ENCODE data around the gene SLC9A8. TPM values are rescaled to one million over a fixed set of nuclear protein-coding genes. Genes with fewer than 3 reads are reported as not detected.

The SLC9A8 gene
- total RNA-seq, 2 experiments from 2014 or later = 22.0 to 30.3 TPM

DNA sequence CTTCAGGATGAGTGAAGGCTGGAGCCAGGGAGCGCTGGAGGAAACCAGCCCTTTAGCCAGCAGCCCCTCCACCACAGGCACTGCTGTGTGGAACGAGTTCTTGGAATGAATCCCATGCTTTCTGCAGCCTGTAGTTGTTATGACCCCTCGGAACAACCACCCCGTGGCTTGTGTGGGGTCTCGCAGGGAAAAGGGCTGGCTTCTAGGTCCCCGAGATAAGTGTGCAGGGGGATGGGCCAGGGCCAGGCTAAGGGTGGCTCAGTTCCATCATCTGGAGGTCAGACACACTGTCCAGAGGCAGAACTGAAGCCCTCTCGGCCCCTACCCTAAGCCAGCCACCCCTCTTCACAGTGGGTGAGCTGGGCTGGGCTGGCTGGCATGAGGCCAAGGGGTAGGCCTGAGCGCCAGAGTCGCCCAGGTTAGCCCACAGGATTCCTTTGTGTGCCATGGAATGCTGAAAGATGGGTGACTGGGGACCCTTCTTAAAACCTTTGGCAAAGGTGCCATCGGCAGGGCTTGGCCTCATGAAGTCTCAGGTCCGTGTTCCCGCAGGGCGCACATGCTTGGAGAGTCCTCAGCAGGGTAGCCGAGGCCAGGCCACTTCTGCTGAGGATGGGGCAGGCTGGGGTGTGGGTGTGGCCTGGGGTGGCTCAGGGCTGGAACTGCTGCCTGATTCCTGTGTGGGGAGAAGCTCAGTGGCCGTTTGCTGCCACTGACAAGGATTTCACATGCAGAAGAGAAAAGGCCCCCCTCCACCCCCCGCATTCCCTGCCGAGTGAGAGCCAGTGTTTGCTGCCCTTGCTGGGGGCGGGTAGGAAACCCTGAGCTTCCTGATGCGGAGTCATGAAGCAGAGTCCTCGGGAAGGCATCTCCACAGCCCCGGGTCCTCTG lies 78.1 kb downstream of the SLC9A8 start:
- Histone ChIP-seq H3K4me2 (ENCODE audit: low read length) (no peak overlapping the region), H4K20me1 (ENCODE audit: insufficient read depth, low read length) (no peaks in the 10 kb centered on the region), H3K27ac (ENCODE audit: low read depth, low read length, poor library complexity, severe bottlenecking) (no peak overlapping the region), H3K4me1 (ENCODE audit: insufficient read depth, low read length, poor library complexity, severe bottlenecking) (peaks cover 13% of the 10 kb centered on the region), H3K36me3 (ENCODE audit: insufficient read depth, low read length) (peaks cover 21% of the 10 kb centered on the region; the same call in 1 of the 2 replicates), H3K9me2 (ENCODE audit: insufficient read depth, low read length) (no peaks in the 10 kb centered on the region), H3K9me3 (ENCODE audit: low read length) (no peaks in the 10 kb centered on the region), H3K79me2 (ENCODE audit: insufficient read depth, low read depth, low read length) (no peaks in the 10 kb centered on the region), H3K4me3 (ENCODE audit: low read depth, low read length, poor library complexity, severe bottlenecking) (no peak overlapping the region), H2AFZ (ENCODE audit: low read length) (no peak overlapping the region)
- DNase-seq (ENCODE audit: low spot score) = no peak
- ChIA-PET CTCF (ENCODE audit: unreplicated experiment) (no interaction called here), POLR2A (no interaction called here)
- no TSS peak for BruUV-seq (replicated peaks)
- TF ChIP-seq, protein P1, sequence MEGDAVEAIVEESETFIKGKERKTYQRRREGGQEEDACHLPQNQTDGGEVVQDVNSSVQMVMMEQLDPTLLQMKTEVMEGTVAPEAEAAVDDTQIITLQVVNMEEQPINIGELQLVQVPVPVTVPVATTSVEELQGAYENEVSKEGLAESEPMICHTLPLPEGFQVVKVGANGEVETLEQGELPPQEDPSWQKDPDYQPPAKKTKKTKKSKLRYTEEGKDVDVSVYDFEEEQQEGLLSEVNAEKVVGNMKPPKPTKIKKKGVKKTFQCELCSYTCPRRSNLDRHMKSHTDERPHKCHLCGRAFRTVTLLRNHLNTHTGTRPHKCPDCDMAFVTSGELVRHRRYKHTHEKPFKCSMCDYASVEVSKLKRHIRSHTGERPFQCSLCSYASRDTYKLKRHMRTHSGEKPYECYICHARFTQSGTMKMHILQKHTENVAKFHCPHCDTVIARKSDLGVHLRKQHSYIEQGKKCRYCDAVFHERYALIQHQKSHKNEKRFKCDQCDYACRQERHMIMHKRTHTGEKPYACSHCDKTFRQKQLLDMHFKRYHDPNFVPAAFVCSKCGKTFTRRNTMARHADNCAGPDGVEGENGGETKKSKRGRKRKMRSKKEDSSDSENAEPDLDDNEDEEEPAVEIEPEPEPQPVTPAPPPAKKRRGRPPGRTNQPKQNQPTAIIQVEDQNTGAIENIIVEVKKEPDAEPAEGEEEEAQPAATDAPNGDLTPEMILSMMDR (conservative IDR thresholded peaks at IDR 0.05; ENCODE audit: low read length) = no peak
- no peak for TF ChIP-seq EZH2phosphoT487 (IDR thresholded peaks at IDR 0.05; ENCODE audit: borderline replicate concordance, low read depth, low read length)
- intact Hi-C loops (cut with micrococcal nuclease; ENCODE audit: unreplicated experiment) = no loop called here

DNA sequence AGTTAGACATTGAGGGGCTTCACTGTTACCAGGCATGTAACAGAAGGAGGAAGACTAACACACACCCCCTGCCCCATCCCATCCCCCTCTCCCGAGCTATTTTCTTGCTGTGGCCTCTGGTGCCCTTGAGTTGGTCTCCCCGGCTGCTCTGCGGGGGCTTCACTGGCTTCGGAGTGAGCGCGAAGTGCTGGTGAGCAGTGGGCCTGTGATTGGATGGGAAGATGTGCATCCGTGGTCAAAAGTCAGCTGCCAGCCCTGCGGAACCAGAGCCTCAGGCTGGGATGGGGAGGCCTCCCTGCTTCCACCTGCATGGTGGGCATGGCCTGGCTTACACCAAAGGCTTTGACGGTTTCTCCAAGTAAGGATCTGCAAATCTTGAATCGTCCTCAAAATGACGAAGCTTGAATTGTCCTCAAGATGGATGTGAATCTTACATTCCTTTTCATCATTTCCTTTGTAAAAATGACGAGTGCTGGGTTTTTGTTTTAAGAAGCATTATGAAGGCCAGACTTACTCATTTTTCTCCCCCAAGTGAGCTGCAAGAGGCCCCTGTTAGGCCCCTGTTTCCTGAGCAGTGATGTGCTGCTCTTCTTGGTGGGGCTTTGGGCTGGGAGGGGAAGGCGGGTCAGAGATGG lies 79.0 kb downstream of the SLC9A8 start:
- no TSS peak for BruUV-seq (replicated peaks)
- no peak for DNase-seq (ENCODE audit: low spot score)
- Histone ChIP-seq H4K20me1 (ENCODE audit: insufficient read depth, low read length) (no peaks in the 10 kb centered on the region), H3K4me3 (ENCODE audit: low read depth, low read length, poor library complexity, severe bottlenecking) (no peak overlapping the region), H3K4me2 (ENCODE audit: low read length) (no peak overlapping the region), H3K79me2 (ENCODE audit: insufficient read depth, low read depth, low read length) (no peaks in the 10 kb centered on the region), H2AFZ (ENCODE audit: low read length) (no peak overlapping the region), H3K9me2 (ENCODE audit: insufficient read depth, low read length) (no peaks in the 10 kb centered on the region), H3K4me1 (ENCODE audit: insufficient read depth, low read length, poor library complexity, severe bottlenecking) (peaks cover 13% of the 10 kb centered on the region), H3K36me3 (ENCODE audit: insufficient read depth, low read length) (peaks cover 18% of the 10 kb centered on the region; the same call in 1 of the 2 replicates), H3K9me3 (ENCODE audit: low read length) (no peaks in the 10 kb centered on the region), H3K27ac (ENCODE audit: low read depth, low read length, poor library complexity, severe bottlenecking) (no peak overlapping the region)
- ChIA-PET POLR2A (no interaction called here), CTCF (ENCODE audit: unreplicated experiment) (no interaction called here)
- TF ChIP-seq, protein P1 (conservative IDR thresholded peaks at IDR 0.05; ENCODE audit: low read length) = no peak
- TF ChIP-seq EZH2phosphoT487 (IDR thresholded peaks at IDR 0.05; ENCODE audit: borderline replicate concordance, low read depth, low read length) = no peak
- intact Hi-C loops (cut with micrococcal nuclease; ENCODE audit: unreplicated experiment) = no loop called here

Data from OCI-LY7 (cell line).